Stimulated activated CD4-positive, alpha-beta T cell treated with anti-CD3 and anti-CD28 coated beads, TNF-alpha, amount 100 ng/mL, for 24 hours (primary cell): ENCODE measurements around the gene SNX10.

Experiments used
- DNase-seq, 3 experiments: peaks; one replicate each; pipeline ENCODE4 v3.0.0-alpha.2; 2020; ENCODE audit warnings: low read depth in 3 of 3

SNX10 gene

DNA sequence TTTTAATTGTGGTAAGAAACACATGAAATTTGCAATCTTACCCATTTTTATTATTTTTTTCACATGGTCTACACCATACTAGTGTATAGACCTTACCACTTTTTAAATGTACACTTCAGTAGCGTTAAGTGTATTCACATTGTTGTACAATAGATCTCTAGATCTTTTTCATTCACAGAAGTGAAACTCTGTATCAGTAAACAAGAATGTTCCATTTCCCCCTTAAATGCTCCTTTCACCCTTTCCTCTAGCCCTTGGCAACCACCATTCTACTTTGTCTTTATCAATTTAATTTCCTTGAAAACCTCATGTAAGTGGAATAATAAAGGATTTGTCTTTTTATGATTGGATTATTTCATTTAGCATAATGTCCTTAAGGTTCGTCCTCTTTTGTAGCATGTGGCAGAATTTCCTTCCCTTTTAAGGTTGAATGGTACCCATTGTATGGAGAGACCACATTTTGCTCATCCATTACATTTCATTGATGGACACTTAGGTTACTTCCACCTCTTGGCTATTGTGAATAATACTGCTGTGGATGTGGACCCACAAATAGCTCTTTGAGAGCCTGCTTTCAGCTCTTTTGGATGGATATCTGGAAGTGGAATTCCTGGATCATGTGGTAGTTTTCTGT is 45.7 kb downstream of the SNX10 start:
- DNase-seq: no peak

GRCh38 chr7:26340476-26341018 is 48.9 kb downstream of the SNX10 start:
- no peak for DNase-seq

GRCh38 chr7:26343320-26343832 is 51.7 kb downstream of the SNX10 start:
- DNase-seq: no peak

DNA sequence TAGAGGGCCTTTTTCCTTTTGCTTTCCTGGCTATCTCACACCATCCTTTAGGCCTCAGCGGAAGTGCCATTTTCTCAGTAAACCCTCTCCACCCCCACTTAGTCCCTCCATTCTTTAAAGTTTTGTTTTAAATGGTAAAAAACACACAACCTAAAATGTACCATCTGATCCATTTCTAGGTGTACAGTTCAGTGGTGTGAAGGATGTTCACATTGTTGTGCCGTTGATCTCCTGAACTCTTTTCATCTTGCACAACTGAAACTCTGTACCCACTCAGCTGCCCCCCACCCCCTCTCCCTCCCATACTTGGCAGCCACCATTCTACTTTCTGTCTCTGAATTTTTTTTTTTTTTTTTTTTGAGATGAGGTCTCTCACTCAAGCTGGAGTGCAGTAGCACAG is 52.2 kb downstream of the SNX10 start:
- DNase-seq: no peak

DNA sequence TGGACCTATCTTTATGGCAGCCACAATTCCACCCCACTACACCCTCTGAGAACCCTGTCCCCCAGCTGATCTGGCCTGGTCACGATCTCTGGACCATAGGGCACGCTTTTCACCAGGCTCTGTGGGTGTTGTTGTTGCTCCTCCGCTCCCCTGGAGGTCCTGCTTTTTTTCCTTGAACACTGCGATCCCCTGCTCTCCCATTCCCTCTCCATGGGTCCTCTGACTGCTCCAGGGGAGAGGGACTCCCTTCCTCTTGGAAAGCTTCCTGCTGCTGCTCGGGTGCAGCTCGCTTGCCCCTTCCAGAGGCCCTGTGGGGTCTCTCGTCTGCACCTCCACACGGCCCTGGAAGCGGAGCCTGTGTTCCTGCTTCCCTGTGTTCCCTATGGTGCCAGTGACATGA is 53.5 kb downstream of the SNX10 start:
- no peak for DNase-seq

GRCh38 chr7:26345837-26346236 is 54.2 kb downstream of the SNX10 start:
- no peak for DNase-seq

DNA sequence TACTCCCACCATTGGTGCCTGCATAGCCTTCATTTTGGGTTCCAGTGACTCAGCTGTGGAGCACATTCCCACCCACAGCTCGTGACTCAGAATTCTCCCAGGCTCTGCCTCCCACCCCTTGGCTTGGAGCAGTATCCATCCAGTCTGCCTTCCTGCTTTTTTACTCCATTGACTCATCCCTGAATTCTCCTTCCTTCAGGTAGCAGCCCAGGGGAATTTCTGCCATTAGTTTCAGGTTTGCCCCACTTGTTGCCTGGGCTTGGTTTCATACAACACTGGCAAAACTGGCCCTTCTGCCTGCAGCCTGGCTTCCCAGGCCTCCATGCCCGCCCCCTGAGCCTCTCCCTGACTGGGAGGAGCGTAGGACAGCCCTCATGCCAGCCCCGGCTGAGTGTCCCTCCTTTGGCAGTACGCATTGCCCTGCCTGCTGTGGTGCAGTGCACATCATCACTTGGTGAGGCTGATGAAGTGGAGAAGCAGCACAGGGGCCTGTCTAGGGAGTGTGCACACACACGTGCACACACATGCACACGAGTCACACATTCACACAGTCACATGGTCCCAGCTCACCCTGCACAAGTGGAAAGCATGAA is 55.0 kb downstream of the SNX10 start:
- no peak for DNase-seq

- DNase-seq: no peak
Measured at GRCh38 chr7:26348234-26348851, 56.7 kb downstream of the SNX10 start.

DNA sequence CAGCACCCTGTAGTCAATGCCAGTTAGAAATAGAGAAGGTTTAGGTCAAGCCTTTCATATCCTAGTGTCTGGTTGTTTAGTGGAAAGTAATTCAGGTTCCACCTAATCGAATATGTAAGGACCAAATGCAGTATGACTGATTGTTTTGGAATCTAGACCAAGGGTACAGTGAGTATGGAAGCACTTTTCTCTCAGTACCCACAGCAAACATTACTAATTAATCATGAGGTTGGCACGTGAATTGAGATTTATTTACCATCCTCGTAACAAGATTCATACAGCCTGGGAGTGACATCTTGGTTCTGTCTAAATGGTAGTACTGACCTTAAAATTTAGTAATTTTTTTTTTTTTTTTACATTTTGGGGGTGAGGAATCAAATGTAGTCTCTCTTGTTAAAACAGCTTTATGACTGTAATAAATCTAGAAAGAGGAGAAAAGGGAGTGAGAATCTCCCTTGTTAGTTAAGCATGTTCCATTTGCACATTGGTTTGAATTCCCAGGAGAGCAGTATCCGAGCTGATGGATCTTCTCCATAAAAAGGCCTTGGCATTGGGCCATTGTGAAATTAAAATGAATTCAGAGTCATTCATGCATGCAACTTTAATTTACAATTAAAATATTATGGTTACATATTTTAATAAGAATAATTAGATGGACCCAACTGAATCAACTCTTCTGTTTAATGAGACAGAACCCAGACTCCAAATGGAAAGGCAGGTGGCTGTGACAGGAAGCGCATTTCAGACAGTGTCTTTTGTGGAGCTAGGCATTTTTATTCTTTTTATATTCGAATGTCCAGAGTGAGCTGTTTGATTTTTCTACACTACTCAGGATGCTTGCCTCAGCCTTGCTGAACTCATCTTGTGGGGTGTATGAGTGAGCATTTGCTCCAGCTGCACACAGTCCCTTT is 57.6 kb downstream of the SNX10 start:
- DNase-seq: no peak

DNA sequence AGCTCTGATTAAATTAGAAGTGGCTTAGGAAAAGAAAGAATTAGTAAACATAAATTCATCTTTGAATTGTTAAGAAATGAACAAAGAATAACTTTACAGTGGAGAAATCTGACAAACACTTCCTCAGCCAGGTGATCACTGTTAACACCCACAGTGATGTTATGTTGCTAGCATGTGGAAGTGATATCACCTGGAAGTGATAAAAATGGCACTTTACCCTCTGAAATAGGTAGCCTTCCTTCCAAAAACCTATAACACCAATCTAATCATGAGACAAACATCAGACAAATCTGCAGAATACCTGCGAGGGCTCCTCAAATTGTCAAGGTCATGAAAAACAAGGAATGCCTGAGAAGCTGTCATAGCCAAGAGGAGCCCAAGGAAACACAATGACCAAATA is 59.5 kb downstream of the SNX10 start:
- no peak for DNase-seq

GRCh38 chr7:26356229-26356628 is 64.6 kb downstream of the SNX10 start:
- DNase-seq: no peak

GRCh38 chr7:26356929-26357798 is 65.5 kb downstream of the SNX10 start:
- no peak for DNase-seq

DNA sequence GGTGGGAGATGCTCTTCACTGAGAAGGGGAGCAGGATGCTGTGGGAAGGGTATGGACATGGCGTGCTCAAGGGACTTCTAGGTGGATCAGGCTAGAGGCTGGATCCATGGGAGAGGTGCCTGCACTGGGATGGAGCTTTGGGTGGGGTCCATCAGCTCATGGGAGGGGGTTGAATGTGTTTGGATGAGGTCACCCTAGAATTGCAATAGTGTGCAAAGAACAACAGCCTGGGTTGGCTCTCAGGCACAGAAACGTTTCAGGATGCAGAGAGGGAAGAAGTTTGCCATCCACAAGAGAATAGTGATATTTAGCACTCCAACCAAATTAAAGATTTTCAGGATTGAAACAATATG is 66.1 kb downstream of the SNX10 start:
- DNase-seq: no peak

DNA sequence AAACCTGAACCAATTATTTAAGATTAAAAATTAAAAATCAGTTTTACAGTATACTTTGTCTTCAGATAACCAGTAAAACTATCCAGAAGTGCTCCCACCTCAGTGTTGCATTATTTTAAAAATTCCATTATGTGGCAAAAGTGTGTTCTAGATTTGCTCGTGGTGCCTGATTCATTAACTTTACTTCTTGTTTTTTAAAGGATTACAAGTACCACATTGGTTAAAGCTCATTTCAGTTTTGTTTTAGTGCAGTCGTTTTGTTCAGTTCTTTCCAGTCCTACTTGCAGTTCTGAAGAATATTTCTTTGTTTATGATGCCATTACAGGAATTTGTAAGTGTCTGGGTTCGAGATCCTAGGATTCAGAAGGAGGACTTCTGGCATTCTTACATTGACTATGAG is 69.0 kb downstream of the SNX10 start:
- no peak for DNase-seq

DNA sequence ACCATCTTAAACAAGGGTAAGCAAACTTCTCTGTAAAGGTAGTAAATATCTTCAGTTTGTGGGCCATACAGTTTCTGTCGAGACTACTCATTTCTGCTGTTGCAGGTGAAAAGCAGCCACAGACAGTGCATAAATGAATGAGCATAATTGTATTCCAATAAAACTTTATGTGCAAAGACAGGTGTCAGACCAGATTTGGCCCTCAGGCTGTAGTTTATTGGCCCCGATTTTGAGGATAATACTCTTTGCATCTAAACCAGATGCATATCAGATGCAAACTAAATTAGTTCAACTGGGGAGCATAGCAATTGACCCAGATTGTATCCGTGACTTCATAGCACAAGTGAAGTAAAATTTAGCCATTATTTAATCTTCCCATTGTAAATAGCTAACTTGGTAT is 70.0 kb downstream of the SNX10 start:
- DNase-seq: no peak

DNA sequence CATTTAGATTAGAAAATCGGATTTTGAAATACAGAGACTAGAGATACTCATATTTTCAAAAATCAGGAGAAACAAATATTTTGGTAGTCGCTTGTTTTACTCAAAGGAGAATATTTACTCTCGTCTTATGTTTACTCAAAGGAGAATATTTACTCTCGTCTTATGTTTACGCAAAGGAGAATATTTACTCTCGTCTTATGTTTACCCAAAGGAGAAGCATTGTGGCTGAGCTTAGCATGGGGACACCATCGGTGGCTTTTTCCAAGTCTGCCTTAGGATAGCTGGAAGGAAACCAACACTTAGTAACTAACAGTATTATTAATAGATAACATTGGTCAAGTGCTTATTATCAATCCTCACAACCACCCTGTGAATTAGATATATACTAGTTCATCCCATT is 71.8 kb downstream of the SNX10 start:
- no peak for DNase-seq

DNA sequence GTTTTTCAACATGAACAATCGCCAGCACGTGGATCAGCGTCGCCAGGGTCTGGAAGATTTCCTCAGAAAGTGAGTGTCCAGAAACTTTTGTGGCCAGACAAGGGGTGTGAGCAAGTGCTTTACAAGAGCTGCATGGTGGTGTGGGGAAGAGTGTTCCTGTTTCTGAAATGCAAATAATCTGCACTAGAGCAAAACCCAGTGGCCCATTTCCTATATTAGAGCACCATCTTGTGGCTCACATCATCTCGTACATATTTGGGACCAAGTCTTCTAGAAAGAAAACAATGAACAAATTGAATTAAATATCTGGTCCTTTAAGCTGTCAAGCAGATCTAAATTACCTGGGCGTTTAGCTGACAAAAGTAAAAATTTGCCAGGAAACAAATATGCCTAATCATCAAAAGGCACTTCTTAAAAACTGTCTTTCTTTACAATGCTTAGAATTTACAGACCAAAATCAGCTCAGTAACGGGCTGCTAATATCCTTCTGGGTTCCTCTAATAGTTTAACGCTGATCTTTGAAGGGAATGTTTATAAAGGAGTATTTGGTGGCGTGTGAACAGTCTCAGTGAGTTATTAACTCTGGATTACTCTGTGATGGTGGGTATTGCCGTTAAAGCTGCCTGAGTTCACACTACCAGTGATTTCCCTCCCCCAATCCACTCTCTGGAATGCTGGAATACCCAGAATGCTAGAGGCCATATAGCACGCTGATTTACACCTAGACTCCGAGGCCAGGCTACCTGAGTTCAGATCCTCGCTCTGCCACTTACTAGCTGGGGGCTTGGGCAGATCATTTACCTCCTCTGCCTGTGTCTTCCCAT is 73.6 kb downstream of the SNX10 start:
- DNase-seq: peak in 1 of 3 experiments; percentile 40

- DNase-seq: no peak
Measured at GRCh38 chr7:26365901-26366275, 74.2 kb downstream of the SNX10 start.

- DNase-seq: no peak
Measured at GRCh38 chr7:26367219-26367711, 75.6 kb downstream of the SNX10 start.

- DNase-seq: no peak
Measured at GRCh38 chr7:26368542-26368941, 76.9 kb downstream of the SNX10 start.
